ENCODE data around the gene CEP20. TPM values are rescaled to one million over a fixed set of nuclear protein-coding genes. Genes with fewer than 3 reads are reported as not detected.

Gene CEP20
- total and polyA plus RNA-seq, 2 of the 8 experiments (the other 6 are each of a cell fraction or from before 2014, with no cell fraction given): 16.2 to 49.0 TPM

DNA sequence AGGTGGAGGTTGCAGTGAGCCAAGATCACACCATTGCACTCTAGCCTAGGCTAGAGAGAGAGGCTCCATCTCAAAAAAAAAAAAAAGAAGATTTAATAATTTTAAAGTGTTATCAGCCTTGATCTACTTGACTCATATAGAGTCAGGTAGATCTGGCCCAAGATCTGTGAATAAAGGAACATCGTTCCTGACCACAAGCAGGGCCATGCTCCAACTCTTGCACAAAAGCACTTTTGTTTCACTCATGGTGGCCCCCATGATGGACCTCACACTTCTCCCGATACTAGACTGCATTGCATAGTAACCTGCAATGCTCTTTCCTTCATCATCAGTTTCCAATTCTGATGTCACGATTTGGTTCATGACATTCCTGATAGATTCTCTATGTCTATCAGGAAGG, 26.4 kb downstream of the CEP20 start:
- Histone ChIP-seq H2BK120ac (replicated peaks; ENCODE audit: low read depth, low read length) (no peak overlapping the region), H3K4ac (replicated peaks; ENCODE audit: insufficient read length, low read depth, low read length) (no peak overlapping the region), H3K9ac (replicated peaks in 1 of 4; ENCODE audit: extremely low read depth in 1 of 4, low read depth in 3 of 4, low read length in 3 of 4) (no peak overlapping the region), H4K5ac (ENCODE audit: insufficient read length, low read depth, low read length) (no peak overlapping the region), H3K14ac (ENCODE audit: insufficient read length) (no peak overlapping the region), H3K23ac (ENCODE audit: insufficient read length) (no peak overlapping the region), H4K91ac (replicated peaks; ENCODE audit: insufficient read length, low read length) (no peak overlapping the region), H3K27me3 (replicated peaks in 1 of 4; ENCODE audit: control insufficient read depth in 3 of 4, extremely low read depth in 1 of 4, insufficient read depth in 3 of 4, low read length in 3 of 4) (peaks cover 2 to 19% (median 15%) of the 10 kb centered on the region in 4 experiments), H3K18ac (ENCODE audit: extremely low read depth, low read length) (no peak overlapping the region), H3K27ac (ENCODE audit: low read depth, low read length) (no peak overlapping the region), H4K20me1 (replicated peaks in 1 of 2; ENCODE audit: control insufficient read depth in 1 of 2, insufficient read depth in 2 of 2, low read length in 2 of 2) (no peaks in the 10 kb centered on the region), H2BK12ac (ENCODE audit: low read depth, low read length) (no peak overlapping the region), H4K8ac (ENCODE audit: extremely low read depth, insufficient read depth, low read length) (no peak overlapping the region), H3K79me1 (ENCODE audit: low read depth, low read length) (no peaks in the 10 kb centered on the region), H3K36me3 (ENCODE audit: control insufficient read depth in 2 of 4, insufficient read depth in 4 of 4, low read length in 3 of 4) (peaks cover 0 to 16% (median 1%) of the 10 kb centered on the region in 4 experiments; a peak in 3 of 8 replicates), H3K23me2 (ENCODE audit: low read depth, low read length) (peaks cover 10% of the 10 kb centered on the region), H3K4me2 (ENCODE audit: insufficient read depth in 1 of 2, low read depth in 2 of 2, low read length in 2 of 2) (no peak overlapping the region), H2BK15ac (ENCODE audit: low read length) (no peak overlapping the region), H2BK5ac (ENCODE audit: low read depth, low read length) (no peak overlapping the region), H3K4me1 (replicated peaks in 1 of 4; ENCODE audit: control insufficient read depth in 3 of 4, insufficient read depth in 4 of 4, low read length in 3 of 4) (no peaks in the 10 kb centered on the region; a peak in 2 of 7 replicates), H2BK20ac (ENCODE audit: low read length) (no peak overlapping the region), H3K9me3 (ENCODE audit: insufficient read depth in 2 of 2, low read depth in 1 of 2, low read length in 1 of 2) (no peaks in the 10 kb centered on the region), H2AFZ (ENCODE audit: low read length) (no peak overlapping the region), H3K79me2 (ENCODE audit: control insufficient read depth in 1 of 2, insufficient read depth in 2 of 2, low read length in 2 of 2) (no peaks in the 10 kb centered on the region), H3K4me3 (ENCODE audit: extremely low read depth in 1 of 4, insufficient read depth in 2 of 4, low read depth in 3 of 4, low read length in 4 of 4) (no peak overlapping the region), H2AK5ac (ENCODE audit: low read depth, low read length) (no peak overlapping the region), H3K56ac (replicated peaks; ENCODE audit: insufficient read length, low read depth, low read length) (no peak overlapping the region)
- CTCF ChIA-PET (ENCODE audit: partially characterized antibody): interaction anchor here (4.5 kb wide), 1 partner anchor 12 kb away, joined by 23 read pairs; no protein-coding TSS in a partner anchor
- WGBS, 2 experiments (ENCODE audit: extremely low coverage in 1 of 2, insufficient coverage in 1 of 2, insufficient read length in 1 of 2, insufficient replicate concordance in 2 of 2, low coverage in 1 of 2, low lambda C conversion rate in 2 of 2, missing lambda C conversion rate in 1 of 2): 95% methylated on average over 3 of the region's 3 CpGs; no CpG with 5 or more reads in 1 of the 2 experiments
- FAIRE-seq: no peak
- DNase-seq (ENCODE audit: low read depth in 1 of 2, low spot score in 2 of 2): no peak
- POLR2A ChIA-PET (ENCODE audit: partially characterized antibody): interaction anchor here (1.2 kb wide), 1 partner anchor 27 kb away, joined by 5 read pairs; the partner anchor contains the start of gene CEP20
- no peak for TF ChIP-seq BRCA1 (IDR thresholded peaks at IDR 0.05; ENCODE audit: low read depth, low read length)
- no peak for TF ChIP-seq TEAD4 (IDR thresholded peaks at IDR 0.05; ENCODE audit: low read depth, low read length)
- TF ChIP-seq NANOG (IDR thresholded peaks at IDR 0.05; ENCODE audit: insufficient read depth, low read depth, low read length, poor library complexity, severe bottlenecking): no peak
- TF ChIP-seq CEBPB (IDR thresholded peaks at IDR 0.05; ENCODE audit: low read depth, low read length): no peak
- TF ChIP-seq ATF3 (IDR thresholded peaks at IDR 0.05; ENCODE audit: insufficient read depth, low read depth, low read length): no peak
- no peak for TF ChIP-seq TAF1 (IDR thresholded peaks at IDR 0.05; ENCODE audit: low read depth, low read length)
- no peak for TF ChIP-seq CHD2 (IDR thresholded peaks at IDR 0.05; ENCODE audit: low read length)
- TF ChIP-seq, protein P1, sequence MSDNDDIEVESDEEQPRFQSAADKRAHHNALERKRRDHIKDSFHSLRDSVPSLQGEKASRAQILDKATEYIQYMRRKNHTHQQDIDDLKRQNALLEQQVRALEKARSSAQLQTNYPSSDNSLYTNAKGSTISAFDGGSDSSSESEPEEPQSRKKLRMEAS (IDR thresholded peaks at IDR 0.05): no peak
- TF ChIP-seq POLR2A (IDR thresholded peaks at IDR 0.05; ENCODE audit: control extremely low read depth in 1 of 2, low read depth in 2 of 2, low read length in 2 of 2): no peak
- TF ChIP-seq EZH2 (IDR thresholded peaks at IDR 0.05; ENCODE audit: low read depth, low read length, severe bottlenecking): no peak
- no peak for TF ChIP-seq SAP30 (IDR thresholded peaks at IDR 0.05; ENCODE audit: insufficient read depth, insufficient replicate concordance, low read length)
- TF ChIP-seq ASH2L (IDR thresholded peaks at IDR 0.05; ENCODE audit: low read length): no peak
- TF ChIP-seq FOSL1 (IDR thresholded peaks at IDR 0.05; ENCODE audit: insufficient read depth, low read depth, low read length): no peak
- TF ChIP-seq EGR1 (IDR thresholded peaks at IDR 0.05; ENCODE audit: borderline replicate concordance, low read depth, low read length): no peak
- TF ChIP-seq SP1 (IDR thresholded peaks at IDR 0.05; ENCODE audit: low read depth, low read length): no peak
